H1 (cell line): ENCODE results near the gene SCAMP3. TPM values are rescaled to one million over a fixed set of nuclear protein-coding genes. Genes with fewer than 3 reads are reported as not detected.

Experiments used
- CBX5 ChIP-seq: fragments of 300-800, 300-1000 bp; sonication (generic); IDR thresholded peaks from 2 replicates; pipeline ENCODE4 v1.7.1; 2016; ENCODE audit warnings: antibody characterized with exemption, low read length, low read depth
- RXRA ChIP-seq: IDR thresholded peaks from 2 replicates; pipeline ENCODE4 v1.6.1; 2011; ENCODE audit warnings: low read depth, mild to moderate bottlenecking, low read length, moderate library complexity; ENCODE audit not compliant: insufficient read depth
- TBP ChIP-seq: IDR thresholded peaks from 2 replicates; pipeline ENCODE4 v1.6.1; 2011; ENCODE audit warnings: low read depth, low read length, improper control_type of control experiment
- ZNF274 ChIP-seq: IDR thresholded peaks from 2 replicates; pipeline ENCODE4 v1.7.0; 2012; ENCODE audit warnings: low read length, borderline replicate concordance; ENCODE audit errors: extremely low read depth
- polyA plus RNA-seq, 7 experiments: library from polyadenylated mRNA; depleted of rRNA in 3 of 7; stranded (reverse) in 5 of 7; unstranded in 2 of 7; fragments of >200 nt in 5 of 7; fragments of 200-250 nt in 2 of 7; gene quantifications; 1 replicate in 5 of 7; 2 replicates in 1 of 7; 4 replicates in 1 of 7; pipeline versions ENCODE4 v1.2.1 to v1.2.3, GENCODE V29; 2011 to 2013; ENCODE audit warnings: missing spikeins in 2 of 7, mixed read lengths in 2 of 7
- total RNA-seq: library from RNA; stranded (reverse); fragmentation: NEBNext Ultra II Directional; extraction: Animal tissue kit (Norgen Biotek cat#: 25700); gene quantifications from 2 replicates; pipeline ENCODE4 v1.2.1, GENCODE V29; 2021

SCAMP3 gene
- total and polyA plus RNA-seq, 2 of the 8 experiments (the other 6 are each of a cell fraction or from before 2014, with no cell fraction given), result 48.9 to 143 TPM

GRCh38 chr1:155305881-155306391 is 43.8 kb upstream of the SCAMP3 start (continued):
- TF ChIP-seq TBP (no peak), RXRA (no peak), ZNF274 (no peak), CBX5 (no peak)
